Activated CD8-positive, alpha-beta memory T cell treated with anti-CD3 and anti-CD28 coated beads, Interleukin-2, amount 50 U/mL, for 1 hour (primary cell): ENCODE measurements around the gene BLOC1S4.

Experiments
- DNase-seq: peaks from one replicate; pipeline ENCODE4 v3.0.0-alpha.2; 2020; ENCODE audit errors: extremely low read depth

BLOC1S4 gene

DNA sequence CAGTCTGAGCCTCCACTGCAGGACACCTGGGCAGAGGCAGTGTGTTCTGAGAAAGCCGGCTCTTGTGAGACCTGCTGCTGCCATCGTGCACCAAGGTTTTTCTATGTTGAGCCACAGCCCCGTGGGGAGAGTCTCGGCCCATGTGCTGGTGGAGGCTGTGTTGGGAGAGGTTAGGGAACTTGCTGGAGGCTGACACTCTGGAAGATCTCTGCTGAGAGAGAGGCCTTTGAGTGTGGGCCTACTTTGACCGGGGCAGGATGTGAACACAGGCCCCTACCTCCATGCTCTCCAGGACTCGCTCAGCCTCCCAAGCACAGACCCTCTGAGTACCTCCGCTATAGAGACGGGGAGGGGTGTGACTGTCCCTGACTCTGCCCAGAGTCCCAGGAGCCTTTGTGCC lies 23.6 kb upstream of the BLOC1S4 start:
- DNase-seq: no peak

DNA sequence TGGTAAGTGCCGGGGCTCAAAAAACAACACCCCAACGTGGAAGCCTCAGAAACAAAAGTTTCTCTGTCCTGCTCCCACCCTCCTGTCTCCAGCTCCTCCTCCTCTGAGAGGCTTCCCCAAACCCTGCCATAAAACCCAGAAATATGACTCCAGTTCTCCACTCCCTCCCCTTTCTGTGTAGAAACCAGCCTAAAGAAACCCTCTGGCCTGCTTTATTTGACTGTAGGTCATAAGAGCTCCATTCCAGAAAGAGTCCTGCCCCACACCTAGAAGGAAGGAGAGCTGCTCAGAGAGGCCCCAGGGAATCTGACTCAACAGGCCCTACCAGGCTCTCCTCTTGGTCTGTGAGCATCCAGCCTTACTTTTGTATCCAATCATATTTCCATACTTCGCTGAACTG lies 23.2 kb upstream of the BLOC1S4 start:
- no peak for DNase-seq

DNA sequence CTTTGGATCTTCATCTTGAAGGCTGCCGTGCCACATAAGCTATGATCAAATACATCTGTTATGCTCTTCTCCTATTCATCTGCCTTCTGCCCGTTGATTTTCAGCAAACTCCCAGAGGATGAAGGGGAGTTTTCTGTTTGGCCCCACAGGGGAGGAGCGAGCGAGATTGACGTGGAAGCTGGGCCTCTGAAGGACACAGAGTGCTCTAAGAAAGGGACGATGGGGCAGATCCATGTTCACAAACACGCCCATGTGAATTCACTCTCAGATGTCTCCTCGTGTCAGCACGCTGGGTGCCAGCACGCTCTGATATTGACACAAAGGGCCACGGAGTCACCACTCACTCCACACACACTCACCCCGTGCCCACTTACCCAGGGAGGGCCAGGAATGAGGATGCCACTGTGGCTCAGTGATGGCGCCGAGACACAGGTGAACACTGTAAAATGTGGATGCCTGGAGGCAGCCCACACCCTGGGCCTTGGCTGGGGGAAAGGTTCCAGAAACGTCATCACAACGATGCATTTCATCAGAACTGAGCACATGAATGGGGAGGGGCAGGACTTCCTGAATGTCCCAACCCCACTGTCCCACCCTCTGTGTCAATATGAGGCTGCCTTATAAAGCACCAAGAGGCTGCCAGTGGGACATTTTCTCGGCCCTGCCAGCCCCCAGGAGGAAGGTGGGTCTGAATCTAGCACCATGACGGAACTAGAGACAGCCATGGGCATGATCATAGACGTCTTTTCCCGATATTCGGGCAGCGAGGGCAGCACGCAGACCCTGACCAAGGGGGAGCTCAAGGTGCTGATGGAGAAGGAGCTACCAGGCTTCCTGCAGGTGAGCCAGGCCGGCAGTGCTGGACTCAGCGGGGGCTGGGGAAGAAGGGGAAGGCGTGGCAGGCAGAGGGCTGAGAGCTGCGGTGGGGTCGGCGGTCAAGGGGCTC lies 22.5 kb upstream of the BLOC1S4 start, which contains the start of gene S100P:
S100P (plus strand) TSS at position 648 of the 946 bp plus-strand sequence; CDS start at position 703, 55 bp downstream.
- no peak for DNase-seq

DNA sequence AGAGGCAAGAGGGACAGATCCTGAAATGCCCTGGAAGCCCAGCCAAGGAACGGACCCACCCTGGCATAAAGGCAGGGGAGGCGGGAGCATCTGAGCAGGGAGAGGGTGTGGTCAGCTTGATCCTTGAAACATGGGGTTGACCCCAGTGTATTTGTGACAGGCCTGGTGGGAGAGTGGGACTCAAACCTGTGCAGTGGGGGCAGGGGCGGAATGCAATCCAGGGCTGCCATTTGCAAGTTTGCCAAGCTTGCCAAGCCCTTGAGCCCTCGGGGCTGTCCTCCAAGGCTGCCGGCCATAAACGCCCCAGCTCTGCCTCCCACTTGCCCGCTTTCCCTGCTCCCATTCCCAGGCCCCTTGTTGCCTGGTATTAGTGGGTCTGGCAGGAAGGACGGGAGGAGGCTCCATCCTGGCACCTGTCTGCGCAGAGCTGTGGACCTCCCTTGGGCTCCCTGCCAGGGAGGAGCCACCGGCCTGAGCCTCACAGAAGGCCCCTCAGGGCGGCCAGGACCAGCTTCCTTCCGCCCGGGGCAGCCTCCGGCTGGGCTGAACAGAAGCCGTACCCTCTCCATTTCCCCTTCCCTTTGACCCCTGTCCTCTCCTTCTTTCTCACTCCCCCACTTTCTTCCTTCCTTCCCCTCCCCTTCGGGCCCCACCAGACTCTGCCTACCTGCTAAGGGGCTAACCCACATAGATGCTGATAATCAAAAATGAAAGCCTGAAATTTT lies 21.6 kb upstream of the BLOC1S4 start:
- DNase-seq: no peak

DNA sequence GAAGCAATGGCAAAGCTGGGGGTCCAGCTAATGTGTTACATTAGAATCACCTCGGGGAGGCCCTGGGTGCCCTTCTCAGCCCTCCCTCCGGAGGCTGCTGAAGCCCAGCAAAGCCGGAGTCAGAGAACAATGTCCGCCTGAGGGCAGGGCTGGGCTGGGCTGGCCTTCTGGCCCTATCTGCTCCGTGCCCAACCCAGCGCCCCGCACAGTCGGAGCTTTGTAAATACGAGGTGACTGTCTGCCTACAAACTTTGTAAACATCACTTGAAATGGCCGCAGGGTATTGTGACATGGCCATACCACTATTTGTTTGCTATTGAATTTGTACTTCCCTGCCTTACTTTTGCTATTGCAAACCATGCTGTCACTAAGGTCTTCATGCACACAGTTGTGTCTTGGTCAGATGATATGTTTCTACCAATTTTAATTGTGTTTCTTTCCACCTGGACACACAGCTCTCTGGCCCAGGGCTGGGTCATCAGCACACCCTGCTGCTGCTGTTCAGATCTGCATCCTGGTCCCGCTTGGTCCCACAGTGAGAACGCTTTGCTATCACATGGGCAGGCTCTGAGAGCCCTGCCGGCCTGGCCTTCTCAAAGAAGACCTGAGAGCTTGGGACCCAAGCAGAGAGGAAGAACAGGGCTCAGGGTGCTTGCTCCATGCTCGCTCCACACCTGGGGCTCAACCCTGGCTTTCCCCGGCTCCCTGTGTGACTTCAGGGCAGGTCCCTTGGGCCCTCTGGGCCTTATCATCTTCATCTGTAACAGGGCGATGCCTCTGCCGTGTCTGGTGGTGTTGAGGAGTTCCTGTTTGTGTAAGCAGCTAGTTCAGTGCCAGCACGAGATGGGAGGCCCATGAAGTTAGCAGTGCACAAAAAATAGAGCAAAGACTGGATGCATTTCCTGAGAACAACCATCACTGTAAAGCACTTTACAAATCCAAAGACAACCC lies 20.0 kb upstream of the BLOC1S4 start:
- no peak for DNase-seq

DNA sequence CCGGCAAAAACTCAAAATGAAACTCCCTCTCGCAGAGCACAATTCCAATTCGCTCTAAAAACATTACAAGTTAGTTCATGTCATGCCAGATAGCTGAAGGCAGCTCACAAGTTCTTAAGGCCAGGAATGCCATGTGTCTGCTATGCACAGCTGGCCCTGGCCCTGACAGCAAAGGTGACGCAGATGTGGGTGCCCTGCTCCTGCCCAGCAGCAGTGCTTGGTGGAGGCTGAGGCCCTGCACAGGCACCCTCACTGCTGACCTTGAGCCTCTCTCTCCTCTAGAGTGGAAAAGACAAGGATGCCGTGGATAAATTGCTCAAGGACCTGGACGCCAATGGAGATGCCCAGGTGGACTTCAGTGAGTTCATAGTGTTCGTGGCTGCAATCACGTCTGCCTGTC lies 19.4 kb upstream of the BLOC1S4 start:
- DNase-seq: no peak

DNA sequence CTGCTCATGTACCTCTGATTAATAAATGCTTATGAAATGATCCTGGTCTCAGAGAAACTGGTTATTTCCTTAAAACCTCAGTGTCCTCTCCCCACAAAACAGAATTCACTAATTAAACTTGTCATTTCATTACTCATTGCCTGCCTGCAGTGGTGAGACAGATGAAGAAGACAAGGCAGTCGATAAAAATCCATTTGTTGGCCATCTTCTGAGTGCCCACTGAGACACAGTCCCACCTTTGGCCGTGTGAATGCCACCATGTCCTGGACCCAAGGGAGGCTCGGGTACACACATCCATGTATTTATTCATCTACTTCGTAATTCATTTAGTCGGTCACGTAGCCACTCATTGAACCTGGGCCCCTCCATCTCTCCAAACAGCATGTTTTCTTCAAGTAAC lies 18.8 kb upstream of the BLOC1S4 start:
- DNase-seq: no peak

DNA sequence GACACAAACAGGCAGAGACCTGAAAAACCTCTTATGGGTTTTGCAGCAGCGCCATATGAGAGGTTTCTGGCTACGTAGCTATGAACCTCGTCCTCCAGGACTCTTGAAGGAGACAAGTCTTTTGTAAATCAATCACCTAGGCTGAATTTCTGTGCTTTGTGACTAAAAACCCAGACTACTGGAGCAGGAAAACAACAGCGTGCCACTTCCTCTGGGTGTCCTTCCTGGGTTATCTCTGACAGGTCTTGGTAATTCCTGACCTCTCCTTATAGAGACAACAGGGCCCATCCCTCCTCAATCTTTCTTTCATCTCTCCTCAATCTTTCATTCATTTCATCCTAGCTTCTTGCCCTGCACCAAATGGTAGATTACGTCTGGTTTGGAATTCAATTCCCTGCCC lies 16.6 kb upstream of the BLOC1S4 start:
- DNase-seq: no peak

DNA sequence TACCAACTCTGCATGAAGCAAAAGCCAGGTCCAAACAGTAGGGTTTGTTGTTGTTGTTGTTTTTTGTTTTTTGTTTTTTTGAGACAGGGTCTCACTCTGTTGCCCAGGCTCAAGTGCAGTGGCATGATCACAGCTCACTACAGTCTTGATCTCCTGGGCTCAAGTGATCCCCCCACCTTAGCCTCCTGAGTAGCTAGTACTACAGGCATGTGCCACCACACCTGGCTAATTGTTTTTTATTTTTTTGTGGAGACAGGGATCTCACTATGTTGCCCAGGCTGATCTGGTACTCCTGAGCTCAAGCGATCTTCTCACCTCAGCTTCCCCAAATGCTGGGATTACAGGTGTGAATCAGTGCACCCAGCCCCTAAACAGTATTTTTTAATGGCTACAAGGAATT lies 16.1 kb upstream of the BLOC1S4 start:
- no peak for DNase-seq

DNA sequence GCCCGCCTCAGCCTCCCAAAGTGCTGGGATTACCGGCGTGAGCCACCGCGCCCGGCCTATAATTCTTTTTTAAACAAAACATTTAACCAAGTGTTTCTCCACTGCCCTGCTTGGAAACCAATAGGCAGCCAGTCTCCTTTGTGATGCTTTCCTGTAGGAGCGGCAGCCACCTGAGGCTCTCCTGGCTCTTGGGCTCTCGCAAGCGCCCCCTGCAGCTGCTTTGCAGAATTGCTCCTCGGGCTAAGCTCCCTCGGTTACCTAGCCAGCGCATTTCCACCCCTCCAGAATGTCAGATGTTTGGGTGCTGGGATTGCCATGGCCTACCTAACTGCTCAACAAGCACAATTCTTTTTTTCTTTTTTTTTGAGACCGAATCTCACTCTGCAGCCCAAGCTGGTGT lies 14.6 kb upstream of the BLOC1S4 start:
- no peak for DNase-seq

DNA sequence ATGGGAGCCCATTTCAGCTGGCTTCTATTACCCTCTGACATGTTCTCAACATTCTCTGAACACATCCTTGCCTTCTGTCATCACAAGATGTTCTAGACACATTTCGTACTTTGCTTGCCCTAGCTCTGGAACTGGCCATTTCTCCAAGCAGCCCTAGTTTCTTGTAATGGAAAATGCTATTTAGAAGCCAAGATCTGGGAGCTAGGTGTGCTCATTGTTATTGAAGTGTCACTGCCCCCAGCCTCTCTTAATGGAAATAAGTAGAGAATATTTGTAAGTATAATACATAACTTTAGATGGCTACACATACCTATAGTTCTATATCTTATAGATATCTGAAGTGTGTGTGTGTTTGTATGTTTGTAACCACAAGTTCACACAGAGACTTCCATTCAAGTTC lies 13.2 kb upstream of the BLOC1S4 start:
- DNase-seq: no peak

DNA sequence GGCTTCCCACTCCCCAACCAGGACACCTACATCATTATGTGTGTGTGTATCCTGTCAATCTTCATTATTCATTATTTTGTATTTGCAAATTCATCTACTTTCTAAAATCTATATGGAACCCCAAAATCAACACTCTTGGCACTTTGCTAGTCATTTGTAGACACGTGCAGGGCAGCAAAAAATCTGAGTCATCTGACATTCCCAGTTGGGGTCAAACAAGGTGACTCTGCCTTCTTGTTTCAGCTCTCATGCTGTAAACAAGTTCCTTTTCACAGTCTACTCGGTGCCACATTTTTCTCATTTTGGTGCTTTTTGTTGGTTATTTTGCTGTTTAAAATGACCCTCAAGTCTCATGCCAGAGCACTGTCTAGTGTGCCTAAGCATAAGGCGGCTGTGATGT lies 12.2 kb upstream of the BLOC1S4 start:
- DNase-seq: no peak

DNA sequence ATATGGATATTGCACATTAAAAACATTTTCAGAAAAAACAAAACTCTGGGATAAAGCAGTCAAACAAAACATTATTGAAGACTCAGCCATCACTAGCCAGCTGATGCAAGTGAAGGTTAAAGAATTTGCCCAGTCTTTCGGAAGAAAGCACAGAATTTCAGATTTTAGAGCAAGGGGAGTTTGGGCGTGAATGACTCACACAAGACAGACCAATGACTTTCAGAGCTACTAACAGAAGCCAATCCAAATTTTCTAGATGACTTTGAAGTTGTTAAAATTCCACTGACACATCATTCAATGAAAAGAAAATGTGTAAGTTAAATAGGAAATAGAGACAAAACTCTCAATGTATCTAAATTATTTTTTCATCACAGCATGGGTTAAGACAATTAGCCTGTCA lies 10.3 kb upstream of the BLOC1S4 start:
- no peak for DNase-seq

DNA sequence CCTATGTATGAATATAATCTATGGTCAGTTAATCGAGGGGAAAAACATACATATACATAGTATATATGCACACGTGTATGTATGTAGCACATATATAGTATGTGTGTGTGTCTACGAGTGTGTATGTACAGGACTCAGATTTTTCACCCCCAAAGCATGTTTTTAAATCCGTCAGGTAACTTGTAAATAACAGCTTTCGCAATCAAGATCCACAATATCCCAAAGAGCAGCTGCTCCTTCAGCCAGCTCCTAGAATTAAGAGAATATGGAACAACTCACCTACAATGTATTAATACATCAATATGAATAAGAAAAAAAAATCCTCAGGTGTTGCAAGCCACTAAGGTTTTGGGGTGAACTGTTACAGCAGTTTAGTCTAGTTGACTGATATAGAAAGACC lies 9.8 kb upstream of the BLOC1S4 start:
- no peak for DNase-seq

DNA sequence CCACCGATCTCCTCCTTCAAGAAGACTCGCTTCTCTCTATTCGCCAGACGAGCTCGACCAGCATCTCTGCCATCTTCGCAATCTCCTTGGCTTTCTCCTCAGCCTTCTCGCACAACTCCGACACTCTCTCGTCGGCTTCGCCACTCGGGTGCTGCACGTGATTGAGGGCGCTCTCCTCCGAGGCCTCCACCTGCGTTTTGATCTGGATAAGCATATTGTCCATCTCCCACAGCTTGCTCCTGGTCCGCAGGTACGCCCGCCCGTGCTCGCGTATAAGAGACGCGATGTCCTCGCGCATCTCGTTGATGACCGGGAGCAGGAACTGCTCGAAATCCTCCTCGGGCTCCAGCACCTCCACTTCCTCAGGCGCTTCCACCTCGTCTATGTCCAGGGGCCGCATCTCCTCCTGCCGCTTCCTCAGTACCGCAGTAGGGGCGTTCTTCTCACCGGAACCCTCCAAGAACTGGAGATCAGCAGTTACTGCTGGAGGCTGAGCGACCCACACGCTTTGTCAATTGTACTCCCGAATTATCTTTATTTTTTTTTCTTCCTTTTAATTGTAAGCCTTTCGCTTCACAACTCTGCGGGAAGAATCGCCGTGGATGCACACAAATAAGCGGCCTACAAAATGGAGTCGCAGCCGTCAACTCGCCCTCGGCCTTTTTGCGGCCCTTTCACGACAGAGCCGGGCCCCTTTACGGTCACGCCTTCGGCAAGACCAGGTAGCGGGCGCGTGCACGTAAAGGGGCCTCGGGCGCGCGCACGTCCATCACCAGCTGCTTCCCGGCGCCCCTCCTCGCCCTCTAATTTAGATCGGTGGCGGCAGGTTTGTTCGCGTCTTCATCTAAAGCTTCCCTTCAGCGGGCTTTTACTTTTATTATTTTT lies 6.5 kb upstream of the BLOC1S4 start, which contains the start of gene MRFAP1L1:
MRFAP1L1 (minus strand) TSS at position 636 of the 885 bp plus-strand sequence; CDS start at position 400, 236 bp downstream.
- peak; percentile 89 for DNase-seq

DNA sequence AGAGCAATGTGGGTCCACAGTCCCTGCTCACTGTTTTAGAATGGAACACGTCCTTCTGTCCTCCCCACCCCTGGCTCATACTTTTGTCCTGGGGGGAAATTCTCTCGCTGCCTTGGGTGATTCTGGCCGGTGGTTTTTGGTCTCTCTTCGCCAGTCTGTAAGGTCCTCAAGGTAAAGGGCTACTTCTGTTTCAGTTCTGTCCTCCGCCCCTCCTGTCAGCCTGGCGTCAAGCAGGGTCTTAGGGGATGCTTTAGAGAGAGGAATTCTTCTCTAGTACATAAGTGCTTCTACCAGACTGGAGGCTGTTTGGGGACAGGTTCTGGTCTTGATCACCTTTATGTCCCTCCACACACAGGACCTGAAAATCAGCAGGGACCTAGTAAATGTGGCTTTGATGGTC lies 5.7 kb upstream of the BLOC1S4 start:
- no peak for DNase-seq

DNA sequence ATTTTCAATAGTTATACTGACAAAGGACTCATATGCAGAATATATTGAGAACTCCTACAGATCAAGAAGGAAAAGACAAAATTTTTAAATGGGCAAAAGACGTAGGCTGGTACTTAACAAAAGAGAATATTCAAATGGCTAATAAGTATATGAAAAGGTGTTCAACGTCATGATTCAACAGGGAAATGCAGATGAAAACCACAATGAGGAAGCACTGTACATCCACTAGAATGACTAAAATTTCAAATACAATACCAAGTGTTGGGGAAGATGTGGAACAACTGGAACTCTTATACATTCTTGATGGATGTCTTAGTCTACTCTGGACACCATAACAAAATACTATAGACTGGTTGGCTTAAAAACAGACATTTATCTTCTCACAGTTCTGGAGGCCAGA lies 5.0 kb upstream of the BLOC1S4 start:
- DNase-seq: no peak

DNA sequence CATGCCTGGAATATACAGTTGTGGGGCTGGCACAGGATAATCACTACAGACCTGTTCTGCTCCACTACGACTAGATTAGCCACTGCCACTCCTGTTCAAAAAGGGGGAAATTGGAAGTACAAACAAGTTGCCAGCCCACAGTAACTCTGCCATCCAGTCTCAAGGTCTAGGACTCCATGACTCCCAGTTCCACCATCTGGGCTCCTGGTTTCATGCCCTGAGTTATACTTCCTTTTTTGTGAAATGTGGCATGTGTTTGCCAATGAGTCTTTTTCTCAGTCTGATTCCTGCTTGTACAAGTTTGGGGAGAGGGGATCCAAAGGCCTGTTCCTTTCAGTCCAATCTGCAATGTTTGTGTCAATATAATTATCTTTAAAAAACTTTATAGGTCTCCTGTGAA lies 1.0 kb upstream of the BLOC1S4 start:
- no peak for DNase-seq

DNA sequence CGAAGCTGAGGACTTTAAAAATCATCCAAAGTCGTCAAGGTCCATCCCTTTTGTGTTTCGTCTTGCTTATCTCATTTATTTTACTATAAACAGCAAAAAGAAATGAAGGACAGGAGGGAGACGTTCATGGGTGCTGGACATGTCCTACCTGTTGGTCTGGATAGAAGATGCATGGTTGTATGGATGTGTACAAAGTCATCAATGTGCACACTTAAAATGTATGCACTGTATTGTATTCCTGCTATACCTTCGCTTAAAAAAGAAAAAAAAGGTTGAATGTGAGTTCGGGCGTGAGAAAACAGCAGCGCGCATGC lies 313 bp upstream of the BLOC1S4 start:
- DNase-seq: no peak

DNA sequence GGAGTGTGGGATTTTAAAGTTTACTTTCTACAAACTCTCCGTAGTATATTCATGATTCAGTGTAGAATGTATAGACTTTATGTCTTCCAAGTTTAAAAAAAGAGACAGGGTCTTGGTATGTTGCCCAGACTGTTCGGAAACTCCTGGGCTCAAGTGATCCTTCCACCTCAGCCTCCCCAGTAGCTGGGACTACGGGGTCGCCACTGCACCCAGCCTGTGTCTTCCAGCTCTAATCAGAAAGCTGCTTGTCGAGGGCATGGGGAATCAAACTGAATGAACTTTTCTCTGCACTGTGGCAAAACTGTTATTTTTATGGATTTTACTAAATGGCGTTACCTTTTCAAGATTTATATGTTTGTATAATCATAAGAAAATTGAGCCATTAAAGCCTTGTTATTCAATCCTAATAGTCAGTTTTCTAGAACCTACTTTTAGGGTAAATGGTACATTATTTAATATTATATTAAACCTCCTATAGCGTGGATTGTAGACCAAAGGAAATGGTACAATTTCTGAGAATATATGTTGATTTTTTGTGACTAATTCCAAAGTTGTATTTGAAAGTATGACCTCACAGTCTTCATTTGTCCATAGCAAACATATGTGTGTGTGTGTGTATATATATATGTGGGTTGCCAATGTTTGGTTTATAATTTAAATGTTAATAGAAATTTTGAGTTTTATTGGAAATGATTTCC lies 1.1 kb downstream of the BLOC1S4 start:
- DNase-seq: no peak
